ENCODE measurements around the gene PRIMPOL.

DNA sequence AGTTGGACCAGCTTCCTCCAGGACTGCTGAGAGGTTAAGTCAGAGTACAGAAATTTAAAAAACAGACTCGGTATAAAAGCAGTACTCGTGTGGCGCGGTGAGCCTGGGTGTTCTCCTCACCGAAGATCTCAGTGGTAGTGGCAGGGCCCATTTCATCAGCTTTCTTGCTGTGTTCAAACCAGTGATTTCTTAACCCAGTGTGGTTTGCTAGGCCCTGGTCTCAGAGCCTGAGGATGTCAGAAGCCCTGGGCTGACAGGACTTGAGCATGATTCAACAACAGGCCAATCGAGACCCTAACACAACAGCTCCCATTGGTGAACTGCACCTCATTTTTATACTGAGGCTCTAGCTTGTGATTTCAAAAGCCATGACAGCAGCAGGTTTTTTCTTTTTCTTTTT, 23.2 kb downstream of the PRIMPOL start:
- TF ChIP-seq, protein P1, sequence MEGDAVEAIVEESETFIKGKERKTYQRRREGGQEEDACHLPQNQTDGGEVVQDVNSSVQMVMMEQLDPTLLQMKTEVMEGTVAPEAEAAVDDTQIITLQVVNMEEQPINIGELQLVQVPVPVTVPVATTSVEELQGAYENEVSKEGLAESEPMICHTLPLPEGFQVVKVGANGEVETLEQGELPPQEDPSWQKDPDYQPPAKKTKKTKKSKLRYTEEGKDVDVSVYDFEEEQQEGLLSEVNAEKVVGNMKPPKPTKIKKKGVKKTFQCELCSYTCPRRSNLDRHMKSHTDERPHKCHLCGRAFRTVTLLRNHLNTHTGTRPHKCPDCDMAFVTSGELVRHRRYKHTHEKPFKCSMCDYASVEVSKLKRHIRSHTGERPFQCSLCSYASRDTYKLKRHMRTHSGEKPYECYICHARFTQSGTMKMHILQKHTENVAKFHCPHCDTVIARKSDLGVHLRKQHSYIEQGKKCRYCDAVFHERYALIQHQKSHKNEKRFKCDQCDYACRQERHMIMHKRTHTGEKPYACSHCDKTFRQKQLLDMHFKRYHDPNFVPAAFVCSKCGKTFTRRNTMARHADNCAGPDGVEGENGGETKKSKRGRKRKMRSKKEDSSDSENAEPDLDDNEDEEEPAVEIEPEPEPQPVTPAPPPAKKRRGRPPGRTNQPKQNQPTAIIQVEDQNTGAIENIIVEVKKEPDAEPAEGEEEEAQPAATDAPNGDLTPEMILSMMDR (IDR thresholded peaks at IDR 0.05) = no peak
- TF ChIP-seq POLR2A (IDR thresholded peaks at IDR 0.05) = no peak
